ENCODE results near the gene WASHC4. TPM values are rescaled to one million over a fixed set of nuclear protein-coding genes. Genes with fewer than 3 reads are reported as not detected.

Gene WASHC4
- total RNA-seq, 1 donor from 2014 or later, result 73.2 TPM

GRCh38 chr12:105158876-105159275, 51.3 kb downstream of the WASHC4 start:
- no peaks in the 10 kb centered on the region for H3K9me3 Mint-ChIP-seq (ENCODE audit: unreplicated experiment)
- no peaks in the 10 kb centered on the region for H3K27me3 Mint-ChIP-seq (ENCODE audit: unreplicated experiment)
- TF ChIP-seq, protein P1, sequence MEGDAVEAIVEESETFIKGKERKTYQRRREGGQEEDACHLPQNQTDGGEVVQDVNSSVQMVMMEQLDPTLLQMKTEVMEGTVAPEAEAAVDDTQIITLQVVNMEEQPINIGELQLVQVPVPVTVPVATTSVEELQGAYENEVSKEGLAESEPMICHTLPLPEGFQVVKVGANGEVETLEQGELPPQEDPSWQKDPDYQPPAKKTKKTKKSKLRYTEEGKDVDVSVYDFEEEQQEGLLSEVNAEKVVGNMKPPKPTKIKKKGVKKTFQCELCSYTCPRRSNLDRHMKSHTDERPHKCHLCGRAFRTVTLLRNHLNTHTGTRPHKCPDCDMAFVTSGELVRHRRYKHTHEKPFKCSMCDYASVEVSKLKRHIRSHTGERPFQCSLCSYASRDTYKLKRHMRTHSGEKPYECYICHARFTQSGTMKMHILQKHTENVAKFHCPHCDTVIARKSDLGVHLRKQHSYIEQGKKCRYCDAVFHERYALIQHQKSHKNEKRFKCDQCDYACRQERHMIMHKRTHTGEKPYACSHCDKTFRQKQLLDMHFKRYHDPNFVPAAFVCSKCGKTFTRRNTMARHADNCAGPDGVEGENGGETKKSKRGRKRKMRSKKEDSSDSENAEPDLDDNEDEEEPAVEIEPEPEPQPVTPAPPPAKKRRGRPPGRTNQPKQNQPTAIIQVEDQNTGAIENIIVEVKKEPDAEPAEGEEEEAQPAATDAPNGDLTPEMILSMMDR (IDR thresholded peaks at IDR 0.05), result no peak
- H3K27ac Mint-ChIP-seq (ENCODE audit: unreplicated experiment), result no peak overlapping the region
- H3K4me3 Mint-ChIP-seq (ENCODE audit: unreplicated experiment), result no peak overlapping the region
- H3K4me1 Mint-ChIP-seq (ENCODE audit: unreplicated experiment), result no peaks in the 10 kb centered on the region
- DNase-seq (ENCODE audit: extremely low spot score, unreplicated experiment), result no peak
- peaks cover 72% of the 10 kb centered on the region for H3K36me3 Mint-ChIP-seq (ENCODE audit: unreplicated experiment)

DNA sequence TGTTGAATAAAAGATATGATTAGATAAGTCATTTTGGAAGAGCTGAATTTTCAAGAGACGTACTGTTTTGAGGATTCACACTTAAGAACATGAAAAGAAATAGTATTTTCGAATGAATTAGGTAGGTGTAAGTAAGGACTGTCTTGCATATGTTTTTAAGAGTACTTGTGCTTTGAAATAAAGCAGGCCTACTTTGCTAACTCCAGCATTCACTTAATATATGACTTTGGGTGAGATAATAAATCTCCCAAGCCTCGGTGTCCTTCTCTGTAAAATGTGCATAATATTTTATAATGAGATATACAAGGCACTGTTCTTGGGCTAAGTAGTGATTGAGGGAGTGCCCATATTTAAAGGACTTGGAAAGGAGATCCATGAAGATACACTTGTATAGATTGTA, 54.6 kb downstream of the WASHC4 start:
- no peak overlapping the region for H3K27ac Mint-ChIP-seq (ENCODE audit: unreplicated experiment)
- TF ChIP-seq, protein P1 (IDR thresholded peaks at IDR 0.05), result no peak
- peaks cover 60% of the 10 kb centered on the region for H3K36me3 Mint-ChIP-seq (ENCODE audit: unreplicated experiment)
- no peak for DNase-seq (ENCODE audit: extremely low spot score, unreplicated experiment)
- no peak overlapping the region for H3K4me3 Mint-ChIP-seq (ENCODE audit: unreplicated experiment)
- no peaks in the 10 kb centered on the region for H3K4me1 Mint-ChIP-seq (ENCODE audit: unreplicated experiment)
- H3K9me3 Mint-ChIP-seq (ENCODE audit: unreplicated experiment), result no peaks in the 10 kb centered on the region
- H3K27me3 Mint-ChIP-seq (ENCODE audit: unreplicated experiment), result no peaks in the 10 kb centered on the region

DNA sequence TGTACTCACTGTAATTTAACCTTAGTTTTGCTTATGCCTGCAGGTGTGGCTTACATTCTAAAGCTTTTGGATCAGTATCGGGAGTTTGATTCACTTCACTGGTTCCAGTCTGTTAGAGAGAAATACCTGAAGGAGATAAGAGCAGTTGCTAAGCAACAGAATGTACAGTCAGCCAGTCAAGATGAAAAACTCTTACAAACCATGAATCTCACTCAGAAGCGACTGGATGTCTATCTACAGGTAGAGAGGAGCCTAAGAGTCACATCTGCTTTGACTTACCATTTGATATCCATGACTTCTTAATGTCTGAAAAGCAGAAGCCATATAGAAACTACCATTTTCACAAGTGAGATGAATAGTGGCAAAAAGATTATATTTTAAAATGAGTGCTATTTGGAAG, 56.5 kb downstream of the WASHC4 start:
- no peaks in the 10 kb centered on the region for H3K9me3 Mint-ChIP-seq (ENCODE audit: unreplicated experiment)
- no peak overlapping the region for H3K4me3 Mint-ChIP-seq (ENCODE audit: unreplicated experiment)
- TF ChIP-seq, protein P1 (IDR thresholded peaks at IDR 0.05), result no peak
- H3K27ac Mint-ChIP-seq (ENCODE audit: unreplicated experiment), result no peak overlapping the region
- no peaks in the 10 kb centered on the region for H3K4me1 Mint-ChIP-seq (ENCODE audit: unreplicated experiment)
- H3K36me3 Mint-ChIP-seq (ENCODE audit: unreplicated experiment), result peaks cover 50% of the 10 kb centered on the region
- no peaks in the 10 kb centered on the region for H3K27me3 Mint-ChIP-seq (ENCODE audit: unreplicated experiment)
- no peak for DNase-seq (ENCODE audit: extremely low spot score, unreplicated experiment)

- peak overlapping the region; percentile 7 for H3K27ac Mint-ChIP-seq (ENCODE audit: unreplicated experiment)
- H3K9me3 Mint-ChIP-seq (ENCODE audit: unreplicated experiment), result no peaks in the 10 kb centered on the region
- peaks cover 49% of the 10 kb centered on the region for H3K36me3 Mint-ChIP-seq (ENCODE audit: unreplicated experiment)
- H3K27me3 Mint-ChIP-seq (ENCODE audit: unreplicated experiment), result no peaks in the 10 kb centered on the region
- no peak overlapping the region for H3K4me3 Mint-ChIP-seq (ENCODE audit: unreplicated experiment)
- no peak for DNase-seq (ENCODE audit: extremely low spot score, unreplicated experiment)
- no peaks in the 10 kb centered on the region for H3K4me1 Mint-ChIP-seq (ENCODE audit: unreplicated experiment)
- TF ChIP-seq, protein P1 (IDR thresholded peaks at IDR 0.05), result no peak
Observed at GRCh38 chr12:105166736-105167135, 59.2 kb downstream of the WASHC4 start.

GRCh38 chr12:105167346-105167745, 59.8 kb downstream of the WASHC4 start:
- no peak overlapping the region for H3K27ac Mint-ChIP-seq (ENCODE audit: unreplicated experiment)
- TF ChIP-seq, protein P1 (IDR thresholded peaks at IDR 0.05), result no peak
- no peak for DNase-seq (ENCODE audit: extremely low spot score, unreplicated experiment)
- no peaks in the 10 kb centered on the region for H3K27me3 Mint-ChIP-seq (ENCODE audit: unreplicated experiment)
- no peaks in the 10 kb centered on the region for H3K9me3 Mint-ChIP-seq (ENCODE audit: unreplicated experiment)
- no peaks in the 10 kb centered on the region for H3K4me1 Mint-ChIP-seq (ENCODE audit: unreplicated experiment)
- H3K36me3 Mint-ChIP-seq (ENCODE audit: unreplicated experiment), result peaks cover 44% of the 10 kb centered on the region
- H3K4me3 Mint-ChIP-seq (ENCODE audit: unreplicated experiment), result no peak overlapping the region

Measured in osteocyte (in vitro differentiated cells).